ENCODE results near the gene ICOS. TPM values are rescaled to one million over a fixed set of nuclear protein-coding genes. Genes with fewer than 3 reads are reported as not detected.

ICOS gene
- total and polyA plus RNA-seq, 10 of the 15 experiments (the other 5 are each of a cell fraction or from before 2014, with no cell fraction given) = 0.47 to 36.0 (median 0.87) TPM

GRCh38 chr2:203914546-203915182 is 21.9 kb upstream of the ICOS start (continued):
- no peak for TF ChIP-seq CHD4 (IDR thresholded peaks at IDR 0.05)
- TF ChIP-seq NFIC (IDR thresholded peaks at IDR 0.05; ENCODE audit: low read depth, low read length) = 0 out of 2 replicates have a peak, but pooled peaks have one; percentile 24
- TF ChIP-seq EGR1 (IDR thresholded peaks at IDR 0.05; ENCODE audit: borderline replicate concordance in 1 of 2, low read depth in 2 of 2, low read length in 2 of 2) = no peak
- no peak for TF ChIP-seq POLR2A (IDR thresholded peaks at IDR 0.05; ENCODE audit: low read depth, low read length)

GRCh38 chr2:203915256-203915655 is 21.3 kb upstream of the ICOS start:
- H3K4me1 ChIP-seq (ENCODE audit: control insufficient read depth, insufficient read depth, low read length) = peaks cover 6% of the 10 kb centered on the region; the same call in 1 of the 2 replicates
- in situ Hi-C loops (cut with MboI) = no loop called here
- no peak overlapping the region for H3K4me2 ChIP-seq (ENCODE audit: control insufficient read depth, insufficient read depth)
- no peak for FAIRE-seq
- TF ChIP-seq EGR1 (IDR thresholded peaks at IDR 0.05; ENCODE audit: borderline replicate concordance in 1 of 2, low read depth in 2 of 2, low read length in 2 of 2) = no peak
- TF ChIP-seq ATF2 (IDR thresholded peaks at IDR 0.05; ENCODE audit: low read length) = no peak
- no peak for TF ChIP-seq BRCA1 (IDR thresholded peaks at IDR 0.05; ENCODE audit: low read depth, low read length)
- TF ChIP-seq SP1 (IDR thresholded peaks at IDR 0.05; ENCODE audit: low read depth, low read length) = no peak
- TF ChIP-seq MXI1 (IDR thresholded peaks at IDR 0.05; ENCODE audit: low read depth, low read length) = no peak
- TF ChIP-seq SMAD1 (IDR thresholded peaks at IDR 0.05; ENCODE audit: low read depth, partially characterized antibody) = no peak
- TF ChIP-seq RAD21 (IDR thresholded peaks at IDR 0.05; ENCODE audit: insufficient read depth, low read depth, low read length) = no peak
- no peak for TF ChIP-seq TARDBP (IDR thresholded peaks at IDR 0.05; ENCODE audit: borderline replicate concordance)
- TF ChIP-seq YBX1 (IDR thresholded peaks at IDR 0.05) = no peak
- no peak for TF ChIP-seq BCL3 (IDR thresholded peaks at IDR 0.05; ENCODE audit: borderline replicate concordance, insufficient read depth, low read depth, low read length, poor library complexity, severe bottlenecking)
- no peaks in the 10 kb centered on the region for H3K27me3 ChIP-seq (replicated peaks in 1 of 2; ENCODE audit: control insufficient read depth in 2 of 2, insufficient read depth in 2 of 2, low read length in 1 of 2)
- RAD21 ChIA-PET (ENCODE audit: unreplicated experiment) = interaction anchor here (1.0 kb wide), 1 partner anchor 33 kb away, joined by 4 read pairs; no protein-coding TSS in a partner anchor
- H3K4me3 ChIP-seq = no peak overlapping the region
- CTCF ChIA-PET = no interaction called here
- ATAC-seq = no peak
- no peak overlapping the region for H3K27ac ChIP-seq (ENCODE audit: control insufficient read depth, insufficient read depth)
- no peaks in the 10 kb centered on the region for H3K36me3 ChIP-seq (ENCODE audit: control insufficient read depth in 2 of 2, insufficient read depth in 2 of 2, low read length in 1 of 2)
- H3K9ac ChIP-seq (ENCODE audit: control insufficient read depth, insufficient read depth, low read length) = no peak overlapping the region
- POLR2A ChIA-PET = no interaction called here
- no peaks in the 10 kb centered on the region for H3K79me2 ChIP-seq (ENCODE audit: control insufficient read depth, insufficient read depth, low read length)
- intact Hi-C loops (cut with micrococcal nuclease; ENCODE audit: unreplicated experiment) = no loop called here
- no TSS peak for BruUV-seq (replicated peaks)
- 49% methylated on average over 7 of the region's 7 CpGs for WGBS (ENCODE audit: insufficient coverage, insufficient replicate concordance, low lambda C conversion rate, missing lambda C conversion rate)
- SMC1A ChIA-PET (ENCODE audit: uncharacterized antibody, unreplicated experiment) = interaction anchor here (0.8 kb wide), 2 partner anchors 13 to 17 kb away, joined by 3 read pairs; no protein-coding TSS in a partner anchor
- no peaks in the 10 kb centered on the region for H3K9me3 ChIP-seq (replicated peaks; ENCODE audit: control insufficient read depth, insufficient read depth, low read length)
- no peak for DNase-seq (ENCODE audit: low read depth, low spot score)
- H4K20me1 ChIP-seq (ENCODE audit: control insufficient read depth, insufficient read depth) = no peaks in the 10 kb centered on the region
- no peak overlapping the region for H2AFZ ChIP-seq (ENCODE audit: control insufficient read depth, low read depth, low read length)

Measured in GM12878 (cell line).